Astrocyte of the spinal cord (primary cell): ENCODE results near the gene P3H4.

ENCODE experiments used
- DNase-seq: peaks from one replicate; pipeline ENCODE4 v3.0.0; 2011; ENCODE audit warnings: low read depth, low spot score
- H3K4me3 ChIP-seq: 2 replicates; pipeline ENCODE4 v1.5.1; 2011; ENCODE audit warnings: low read depth, mild to moderate bottlenecking, low read length, moderate library complexity
- CTCF ChIP-seq: IDR thresholded peaks from 2 replicates; pipeline ENCODE4 v1.5.1; 2012; ENCODE audit warnings: low read depth, mild to moderate bottlenecking, low read length, inconsistent platforms
- in situ Hi-C: cut with HindIII; loops from 2 replicates; pipeline ENCODE4 v1.10.0; 2017; ENCODE audit warnings: low sequenced_read_pairs

Gene P3H4

GRCh38 chr17:41824086-41824485 lies 12.3 kb upstream of the P3H4 start:
- no peak for TF ChIP-seq CTCF
- no peak overlapping the region for H3K4me3 ChIP-seq
- in situ Hi-C loops, result no loop called here
- no peak for DNase-seq

- TF ChIP-seq CTCF, result no peak
- no peak overlapping the region for H3K4me3 ChIP-seq
These were observed 11.8 kb upstream of the P3H4 start for GRCh38 chr17:41823580-41823979.

GRCh38 chr17:41823141-41823524 lies 11.4 kb upstream of the P3H4 start:
- no peak overlapping the region for H3K4me3 ChIP-seq
- TF ChIP-seq CTCF, result no peak
- in situ Hi-C loops, result no loop called here
- no peak for DNase-seq

More at GRCh38 chr17:41823580-41823979, 11.8 kb upstream of the P3H4 start:
- in situ Hi-C loops, result no loop called here
- DNase-seq, result no peak

- in situ Hi-C loops, result no loop called here
- TF ChIP-seq CTCF, result no peak
These were observed 10.7 kb upstream of the P3H4 start for GRCh38 chr17:41822216-41823140.

GRCh38 chr17:41821776-41822175 lies 10.0 kb upstream of the P3H4 start:
- in situ Hi-C loops, result no loop called here
- no peak overlapping the region for H3K4me3 ChIP-seq
- no peak for DNase-seq
- no peak for TF ChIP-seq CTCF

More at GRCh38 chr17:41822216-41823140, 10.7 kb upstream of the P3H4 start:
- H3K4me3 ChIP-seq, result no peak overlapping the region
- DNase-seq, result no peak

GRCh38 chr17:41818024-41818423 lies 6.3 kb upstream of the P3H4 start:
- H3K4me3 ChIP-seq, result no peak overlapping the region
- in situ Hi-C loops, result no loop called here
- no peak for DNase-seq
- TF ChIP-seq CTCF, result no peak
